ENCODE measurements around the gene DGKB.

DNA sequence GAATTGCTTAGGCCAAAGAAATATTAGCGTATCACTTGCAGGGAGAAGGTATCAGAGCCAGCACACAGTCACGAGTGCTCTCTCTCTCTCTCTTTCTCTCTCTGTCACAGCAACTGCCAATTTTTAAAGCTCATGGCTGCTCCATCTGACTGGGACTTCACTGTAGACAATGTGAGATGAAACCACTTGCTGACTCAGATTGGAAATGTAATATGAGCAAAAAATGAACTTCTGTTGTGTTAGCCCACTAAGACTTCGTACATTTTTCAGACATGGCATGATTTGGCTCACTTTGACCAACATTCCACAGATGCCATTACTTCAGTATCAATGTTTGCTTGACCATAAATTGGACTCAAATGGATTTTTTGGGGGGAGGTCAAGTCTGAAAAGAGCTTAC is 68.1 kb downstream of the DGKB start:
- TF ChIP-seq BHLHE40 (IDR thresholded peaks at IDR 0.05; ENCODE audit: borderline replicate concordance) (no peak), NFRKB (IDR thresholded peaks at IDR 0.05) (no peak), FOXK2 (IDR thresholded peaks at IDR 0.05) (no peak), FOXA1 (IDR thresholded peaks at IDR 0.05) (no peak), SUZ12 (IDR thresholded peaks at IDR 0.05) (no peak), FOXM1 (IDR thresholded peaks at IDR 0.05; ENCODE audit: borderline replicate concordance) (no peak)

All from HEK293T (cell line).